ENCODE measurements around the gene BLACAT1.

- TF ChIP-seq CEBPB (IDR thresholded peaks at IDR 0.05; ENCODE audit: low read depth, low read length): no peak
- TF ChIP-seq JUND (IDR thresholded peaks at IDR 0.05; ENCODE audit: low read length): no peak
- TF ChIP-seq FOSL1 (IDR thresholded peaks at IDR 0.05; ENCODE audit: insufficient read depth, low read depth, low read length): no peak
- no peak for TF ChIP-seq KDM1A (IDR thresholded peaks at IDR 0.05; ENCODE audit: borderline replicate concordance, low read length)
Observed at GRCh38 chr1:205452364-205452763, 3.5 kb downstream of the BLACAT1 start.
